OCI-LY7 (cell line): ENCODE results near the gene TECPR2.

Source experiments
- EZH2phosphoT487 ChIP-seq: fragments of 200-600 bp; sonication (generic); IDR thresholded peaks from 2 replicates; pipeline ENCODE4 v1.6.1; 2018; ENCODE audit warnings: low read depth, borderline replicate concordance, mild to moderate bottlenecking, mixed run types, antibody characterized with exemption, low read length, moderate library complexity, mixed read lengths
- TF ChIP-seq, protein P1 (sequence below): fragments of 200-600 bp; sonication (generic); conservative IDR thresholded peaks from 2 replicates; pipeline ENCODE4 v1.5.1; 2014; ENCODE audit warnings: mild to moderate bottlenecking, antibody characterized with exemption, low read length, moderate library complexity, mixed read lengths

- TF ChIP-seq, protein P1, sequence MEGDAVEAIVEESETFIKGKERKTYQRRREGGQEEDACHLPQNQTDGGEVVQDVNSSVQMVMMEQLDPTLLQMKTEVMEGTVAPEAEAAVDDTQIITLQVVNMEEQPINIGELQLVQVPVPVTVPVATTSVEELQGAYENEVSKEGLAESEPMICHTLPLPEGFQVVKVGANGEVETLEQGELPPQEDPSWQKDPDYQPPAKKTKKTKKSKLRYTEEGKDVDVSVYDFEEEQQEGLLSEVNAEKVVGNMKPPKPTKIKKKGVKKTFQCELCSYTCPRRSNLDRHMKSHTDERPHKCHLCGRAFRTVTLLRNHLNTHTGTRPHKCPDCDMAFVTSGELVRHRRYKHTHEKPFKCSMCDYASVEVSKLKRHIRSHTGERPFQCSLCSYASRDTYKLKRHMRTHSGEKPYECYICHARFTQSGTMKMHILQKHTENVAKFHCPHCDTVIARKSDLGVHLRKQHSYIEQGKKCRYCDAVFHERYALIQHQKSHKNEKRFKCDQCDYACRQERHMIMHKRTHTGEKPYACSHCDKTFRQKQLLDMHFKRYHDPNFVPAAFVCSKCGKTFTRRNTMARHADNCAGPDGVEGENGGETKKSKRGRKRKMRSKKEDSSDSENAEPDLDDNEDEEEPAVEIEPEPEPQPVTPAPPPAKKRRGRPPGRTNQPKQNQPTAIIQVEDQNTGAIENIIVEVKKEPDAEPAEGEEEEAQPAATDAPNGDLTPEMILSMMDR = no peak
- no peak for TF ChIP-seq EZH2phosphoT487
Measured at GRCh38 chr14:102532204-102532658, 169.5 kb downstream of the TECPR2 start.
